GM23248 (cell line): Measurements from ENCODE around the gene PNMA5.

Experiments
- EZH2 ChIP-seq: fragments of 200-600 bp; sonication (generic); IDR thresholded peaks from 2 replicates; pipeline ENCODE4 v1.6.1; 2018; ENCODE audit warnings: antibody characterized with exemption, mild to moderate bottlenecking; ENCODE audit not compliant: insufficient read depth, poor library complexity, severe bottlenecking
- EZH2phosphoT487 ChIP-seq: fragments of 200-600 bp; sonication (generic); IDR thresholded peaks from 2 replicates; pipeline ENCODE4 v1.6.1; 2018; ENCODE audit warnings: antibody characterized with exemption, moderate library complexity, mild to moderate bottlenecking, low read depth; ENCODE audit not compliant: insufficient read depth

GRCh38 chrX:153029875-153030274 is 36.0 kb upstream of the PNMA5 start:
- TF ChIP-seq EZH2 (no peak), EZH2phosphoT487 (no peak)
